Hematopoietic multipotent progenitor cell (in vitro differentiated cells): ENCODE data around the gene NR2F1. TPM values are rescaled to one million over a fixed set of nuclear protein-coding genes. Genes with fewer than 3 reads are reported as not detected.
A peak's percentile ranks its signal among the peaks of the same experiment; 100 is the strongest.

Source experiments
- DNase-seq, 3 donors: peaks; one replicate each; pipeline ENCODE4 v3.0.0-alpha.2; 2011 to 2015; ENCODE audit warnings: low read depth in 2 of 3, low spot score in 2 of 3
- total RNA-seq: library from RNA; depleted of rRNA; stranded (reverse); fragments of >200 nt; gene quantifications from one replicate; pipeline ENCODE4 v1.2.3, GENCODE V29; 2012

Gene NR2F1
- total RNA-seq, 1 donor: not detected

DNA sequence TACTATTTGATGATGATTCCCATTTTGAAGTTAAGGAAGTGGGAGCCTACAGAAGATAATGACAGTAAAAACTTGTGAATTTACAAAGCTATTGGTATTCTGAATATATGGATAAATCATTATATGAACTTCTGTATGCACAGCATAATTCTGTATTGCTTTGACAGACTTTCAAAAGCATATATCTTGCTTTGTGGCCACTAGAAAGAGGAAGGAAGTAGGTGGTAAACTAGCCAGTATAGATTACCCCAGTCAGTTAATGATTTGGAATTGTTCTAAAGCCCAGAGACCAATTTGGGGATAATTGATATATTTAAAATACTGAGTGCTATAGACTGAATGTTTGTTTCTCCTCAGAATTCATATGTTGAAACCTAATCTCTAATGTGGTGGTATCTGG, 53.0 kb downstream of the NR2F1 start:
- no peak for DNase-seq

DNA sequence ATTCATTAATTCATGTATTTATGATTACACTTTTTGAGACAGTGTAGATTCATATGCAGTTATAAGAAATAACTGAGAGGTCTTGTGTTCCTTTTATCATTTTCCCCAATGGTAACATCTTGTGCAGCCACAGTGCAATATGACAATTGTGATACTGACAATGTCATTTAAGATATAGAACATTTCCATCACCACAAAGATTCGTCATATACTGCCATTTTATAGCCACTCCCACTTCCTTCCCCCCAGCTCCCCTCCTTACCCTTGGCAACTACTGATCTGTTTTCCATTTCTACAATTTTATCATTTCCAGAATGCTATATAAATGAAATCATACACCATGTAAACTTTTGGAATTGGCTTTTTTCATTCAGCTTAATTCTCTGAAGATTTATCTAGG, 53.8 kb downstream of the NR2F1 start:
- DNase-seq: peak in 1 of 3 donors; percentile 18

DNA sequence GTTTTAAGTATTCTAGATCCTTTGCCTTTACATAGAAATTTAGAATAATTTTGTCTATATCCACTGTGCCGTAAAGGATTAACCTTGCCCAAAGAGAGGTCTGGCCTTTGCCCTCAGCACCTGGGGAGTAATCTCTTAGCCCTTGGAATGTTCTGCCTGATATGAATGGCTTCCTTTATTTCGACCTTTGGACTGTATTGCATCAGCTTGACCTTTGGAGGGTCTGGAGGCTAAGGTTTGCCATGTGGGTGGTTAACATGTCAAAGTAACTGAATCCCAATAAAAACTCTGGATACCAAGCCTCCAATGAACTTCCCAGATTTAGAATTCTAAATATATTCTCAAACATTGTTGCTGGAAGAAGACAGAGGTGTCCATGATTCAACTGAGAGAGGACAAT, 54.7 kb downstream of the NR2F1 start:
- DNase-seq: no peak

DNA sequence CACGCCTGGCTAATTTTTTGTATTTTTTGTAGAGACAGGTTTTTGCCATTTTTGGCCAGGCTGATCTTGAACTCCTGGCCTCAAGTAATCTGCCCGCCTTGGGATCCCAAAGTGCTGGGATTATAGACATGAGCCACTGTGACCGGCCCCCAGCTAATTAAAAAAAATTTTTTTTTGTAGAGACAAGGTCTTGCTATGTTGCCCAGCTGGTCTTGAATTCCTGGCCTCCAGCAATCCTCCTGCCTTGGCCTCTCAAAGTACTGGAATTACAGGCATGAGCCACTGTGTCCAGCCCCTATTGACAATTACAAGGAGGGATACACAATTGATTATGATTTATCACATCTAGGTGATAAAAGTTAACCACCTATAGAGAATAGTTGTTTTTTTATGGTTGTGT, 59.5 kb downstream of the NR2F1 start:
- no peak for DNase-seq

Other genes starting within 250 kb of the NR2F1 start
- not detected for gene NR2F1-AS1, start 2.0 kb upstream of the NR2F1 start, total RNA-seq
- gene POU5F2, start 158.4 kb downstream of the NR2F1 start, total RNA-seq: 1.6 TPM